ENCODE results near the gene RUBCNL. TPM values are rescaled to one million over a fixed set of nuclear protein-coding genes. Genes with fewer than 3 reads are reported as not detected.

Gene RUBCNL
- total RNA-seq, 1 experiment from 2014 or later: not detected

DNA sequence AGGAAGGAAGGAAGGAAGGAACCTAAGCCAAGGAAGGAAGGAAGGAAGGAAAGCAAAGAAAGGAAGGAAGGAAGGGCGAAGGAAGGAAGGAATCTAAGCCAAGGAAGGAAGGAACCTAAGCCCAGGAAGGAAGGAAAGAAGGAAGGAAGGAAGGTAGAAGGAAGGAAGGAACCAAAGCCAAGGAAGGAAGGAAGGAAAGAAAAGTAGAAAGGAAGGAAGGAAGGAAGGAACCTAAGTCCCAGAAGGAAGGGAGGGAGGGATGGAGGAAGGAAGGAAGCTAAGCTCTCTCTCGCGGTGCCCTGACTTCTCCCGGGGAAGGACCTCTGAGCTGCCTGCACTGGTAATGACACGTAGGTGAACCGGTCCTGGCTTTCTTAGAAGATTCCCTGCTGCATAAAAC lies 1.3 kb upstream of the RUBCNL start:
- Histone ChIP-seq H3K36me3 (ENCODE audit: control insufficient read depth, insufficient read depth, low read length) (no peaks in the 10 kb centered on the region), H3K4me3 (ENCODE audit: low read depth in 2 of 2, low read length in 2 of 2) (no peak overlapping the region), H3K27ac (ENCODE audit: low read length) (no peak overlapping the region), H3K9me3 (ENCODE audit: control insufficient read depth, insufficient read depth, low read depth, low read length) (no peaks in the 10 kb centered on the region), H3K27me3 (ENCODE audit: control insufficient read depth, insufficient read depth, low read length) (no peaks in the 10 kb centered on the region), H3K4me1 (ENCODE audit: control insufficient read depth, insufficient read depth, low read length) (no peaks in the 10 kb centered on the region)
- no peak for TF ChIP-seq TCF7L2 (IDR thresholded peaks at IDR 0.05; ENCODE audit: low read depth, low read length)
- TF ChIP-seq, protein P1, sequence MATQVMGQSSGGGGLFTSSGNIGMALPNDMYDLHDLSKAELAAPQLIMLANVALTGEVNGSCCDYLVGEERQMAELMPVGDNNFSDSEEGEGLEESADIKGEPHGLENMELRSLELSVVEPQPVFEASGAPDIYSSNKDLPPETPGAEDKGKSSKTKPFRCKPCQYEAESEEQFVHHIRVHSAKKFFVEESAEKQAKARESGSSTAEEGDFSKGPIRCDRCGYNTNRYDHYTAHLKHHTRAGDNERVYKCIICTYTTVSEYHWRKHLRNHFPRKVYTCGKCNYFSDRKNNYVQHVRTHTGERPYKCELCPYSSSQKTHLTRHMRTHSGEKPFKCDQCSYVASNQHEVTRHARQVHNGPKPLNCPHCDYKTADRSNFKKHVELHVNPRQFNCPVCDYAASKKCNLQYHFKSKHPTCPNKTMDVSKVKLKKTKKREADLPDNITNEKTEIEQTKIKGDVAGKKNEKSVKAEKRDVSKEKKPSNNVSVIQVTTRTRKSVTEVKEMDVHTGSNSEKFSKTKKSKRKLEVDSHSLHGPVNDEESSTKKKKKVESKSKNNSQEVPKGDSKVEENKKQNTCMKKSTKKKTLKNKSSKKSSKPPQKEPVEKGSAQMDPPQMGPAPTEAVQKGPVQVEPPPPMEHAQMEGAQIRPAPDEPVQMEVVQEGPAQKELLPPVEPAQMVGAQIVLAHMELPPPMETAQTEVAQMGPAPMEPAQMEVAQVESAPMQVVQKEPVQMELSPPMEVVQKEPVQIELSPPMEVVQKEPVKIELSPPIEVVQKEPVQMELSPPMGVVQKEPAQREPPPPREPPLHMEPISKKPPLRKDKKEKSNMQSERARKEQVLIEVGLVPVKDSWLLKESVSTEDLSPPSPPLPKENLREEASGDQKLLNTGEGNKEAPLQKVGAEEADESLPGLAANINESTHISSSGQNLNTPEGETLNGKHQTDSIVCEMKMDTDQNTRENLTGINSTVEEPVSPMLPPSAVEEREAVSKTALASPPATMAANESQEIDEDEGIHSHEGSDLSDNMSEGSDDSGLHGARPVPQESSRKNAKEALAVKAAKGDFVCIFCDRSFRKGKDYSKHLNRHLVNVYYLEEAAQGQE (IDR thresholded peaks at IDR 0.05; ENCODE audit: insufficient read depth in 1 of 2, low read depth in 2 of 2, low read length in 1 of 2): no peak
- ChIA-PET POLR2A (no interaction called here), CTCF (no interaction called here)
- ATAC-seq: no peak
- intact Hi-C loops (cut with micrococcal nuclease; ENCODE audit: unreplicated experiment) (no loop called here), in situ Hi-C loops (cut with HindIII; ENCODE audit: low pct_unique_long_range_greater_than_20kb, low sequenced_read_pairs) (no loop called here)
- no peak for DNase-seq (ENCODE audit: low read depth, low spot score)
- no TSS peak for BruUV-seq (replicated peaks)

DNA sequence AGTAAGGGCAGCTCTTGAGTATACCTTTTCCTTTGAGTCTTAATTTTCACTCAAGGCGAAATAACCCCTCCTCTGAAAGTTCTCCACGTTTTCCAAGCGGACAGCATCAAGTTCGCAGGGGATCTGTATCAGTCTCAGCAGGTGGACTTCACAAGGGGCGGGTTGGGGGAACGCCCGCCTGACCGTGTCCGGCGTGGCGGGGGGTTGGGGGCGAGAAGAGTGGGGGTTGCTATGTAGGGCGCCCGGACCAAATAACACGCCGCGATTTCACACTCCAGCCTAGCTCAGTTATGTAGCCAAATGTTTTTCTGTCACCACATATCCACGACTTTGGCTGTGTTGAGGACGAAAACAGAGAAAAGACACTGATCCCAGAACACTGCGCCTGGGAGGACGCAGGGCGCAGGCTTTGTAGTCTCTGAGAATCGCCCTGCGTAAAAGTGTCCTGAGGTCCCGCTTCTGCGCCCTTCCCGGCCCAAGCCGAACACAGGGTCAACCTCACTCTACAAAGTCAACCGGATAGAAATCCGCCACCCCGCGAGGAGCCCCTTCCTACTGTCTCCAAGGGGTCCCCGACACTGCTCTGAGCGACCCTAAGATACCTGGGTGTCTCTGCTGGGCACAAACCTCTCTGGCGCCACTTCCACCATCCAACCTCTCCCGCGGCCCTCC lies 524 bp downstream of the RUBCNL start:
- TF ChIP-seq, protein P2, sequence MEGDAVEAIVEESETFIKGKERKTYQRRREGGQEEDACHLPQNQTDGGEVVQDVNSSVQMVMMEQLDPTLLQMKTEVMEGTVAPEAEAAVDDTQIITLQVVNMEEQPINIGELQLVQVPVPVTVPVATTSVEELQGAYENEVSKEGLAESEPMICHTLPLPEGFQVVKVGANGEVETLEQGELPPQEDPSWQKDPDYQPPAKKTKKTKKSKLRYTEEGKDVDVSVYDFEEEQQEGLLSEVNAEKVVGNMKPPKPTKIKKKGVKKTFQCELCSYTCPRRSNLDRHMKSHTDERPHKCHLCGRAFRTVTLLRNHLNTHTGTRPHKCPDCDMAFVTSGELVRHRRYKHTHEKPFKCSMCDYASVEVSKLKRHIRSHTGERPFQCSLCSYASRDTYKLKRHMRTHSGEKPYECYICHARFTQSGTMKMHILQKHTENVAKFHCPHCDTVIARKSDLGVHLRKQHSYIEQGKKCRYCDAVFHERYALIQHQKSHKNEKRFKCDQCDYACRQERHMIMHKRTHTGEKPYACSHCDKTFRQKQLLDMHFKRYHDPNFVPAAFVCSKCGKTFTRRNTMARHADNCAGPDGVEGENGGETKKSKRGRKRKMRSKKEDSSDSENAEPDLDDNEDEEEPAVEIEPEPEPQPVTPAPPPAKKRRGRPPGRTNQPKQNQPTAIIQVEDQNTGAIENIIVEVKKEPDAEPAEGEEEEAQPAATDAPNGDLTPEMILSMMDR (IDR thresholded peaks at IDR 0.05): no peak
- TF ChIP-seq SIN3A (IDR thresholded peaks at IDR 0.05; ENCODE audit: borderline replicate concordance, insufficient read depth, low read depth, low read length) (no peak), POLR2AphosphoS5 (IDR thresholded peaks at IDR 0.05; ENCODE audit: low read depth, low read length) (no peak), TCF7L2 (IDR thresholded peaks at IDR 0.05; ENCODE audit: low read depth, low read length) (no peak)
- TF ChIP-seq, protein P1 (IDR thresholded peaks at IDR 0.05; ENCODE audit: insufficient read depth in 1 of 2, low read depth in 2 of 2, low read length in 1 of 2): no peak
- ChIA-PET CTCF (interaction anchor here (0.7 kb wide), 1 partner anchor 46 kb away, joined by 4 read pairs; no protein-coding TSS in a partner anchor), POLR2A (no interaction called here)
- DNase-seq (ENCODE audit: low read depth, low spot score): no peak
- BruUV-seq (replicated peaks): no TSS peak
- intact Hi-C loops (cut with micrococcal nuclease; ENCODE audit: unreplicated experiment): no loop called here
- in situ Hi-C loops (cut with HindIII; ENCODE audit: low pct_unique_long_range_greater_than_20kb, low sequenced_read_pairs): no loop called here
- no peak overlapping the region for H3K27ac ChIP-seq (ENCODE audit: low read length)
- H3K4me1 ChIP-seq (ENCODE audit: control insufficient read depth, insufficient read depth, low read length): no peaks in the 10 kb centered on the region
- no peaks in the 10 kb centered on the region for H3K36me3 ChIP-seq (ENCODE audit: control insufficient read depth, insufficient read depth, low read length)
- no peaks in the 10 kb centered on the region for H3K9me3 ChIP-seq (ENCODE audit: control insufficient read depth, insufficient read depth, low read depth, low read length)
- H3K27me3 ChIP-seq (ENCODE audit: control insufficient read depth, insufficient read depth, low read length): no peaks in the 10 kb centered on the region
- no peak overlapping the region for H3K4me3 ChIP-seq (ENCODE audit: low read depth in 2 of 2, low read length in 2 of 2)
- no peak for ATAC-seq

Measured in Panc1 (cell line).